ENCODE data around the gene SLC36A2. TPM values are rescaled to one million over a fixed set of nuclear protein-coding genes. Genes with fewer than 3 reads are reported as not detected.

Gene SLC36A2
- total RNA-seq, 3 donors from 2014 or later = 0.16 TPM; not detected in 2

DNA sequence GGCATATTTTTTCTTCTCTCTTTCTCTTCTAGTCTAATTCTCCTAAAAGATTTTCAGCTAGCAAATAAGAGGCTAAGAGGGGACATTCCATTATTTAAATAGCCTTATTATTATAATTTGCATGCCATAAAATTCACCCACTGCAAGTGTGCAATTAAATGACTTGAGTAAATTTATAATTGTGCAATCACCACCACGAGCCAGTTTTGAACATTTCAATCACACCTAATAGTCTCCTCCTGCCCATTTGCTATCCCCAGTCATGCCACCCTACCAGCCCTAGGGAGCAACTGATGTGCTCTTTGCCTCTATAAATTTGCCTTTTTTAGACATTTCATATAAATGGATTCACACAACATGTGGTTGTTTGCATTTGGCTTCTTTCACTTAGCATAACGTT is 12.0 kb upstream of the SLC36A2 start:
- Histone ChIP-seq H3K9me3 (peaks cover 0 to 15% of the 10 kb centered on the region in 2 donors), H3K27me3 (no peaks in the 10 kb centered on the region), H3K4me1 (no peaks in the 10 kb centered on the region), H3K27ac (no peak overlapping the region), H3K4me3 (no peak overlapping the region), H3K36me3 (no peaks in the 10 kb centered on the region)
- no peak for TF ChIP-seq POLR2A (IDR thresholded peaks at IDR 0.05)
- intact Hi-C loops (cut with DNase I; ENCODE audit: low total_unique reads) = no loop called here
- no peak for DNase-seq (ENCODE audit: low spot score in 2 of 2)

DNA sequence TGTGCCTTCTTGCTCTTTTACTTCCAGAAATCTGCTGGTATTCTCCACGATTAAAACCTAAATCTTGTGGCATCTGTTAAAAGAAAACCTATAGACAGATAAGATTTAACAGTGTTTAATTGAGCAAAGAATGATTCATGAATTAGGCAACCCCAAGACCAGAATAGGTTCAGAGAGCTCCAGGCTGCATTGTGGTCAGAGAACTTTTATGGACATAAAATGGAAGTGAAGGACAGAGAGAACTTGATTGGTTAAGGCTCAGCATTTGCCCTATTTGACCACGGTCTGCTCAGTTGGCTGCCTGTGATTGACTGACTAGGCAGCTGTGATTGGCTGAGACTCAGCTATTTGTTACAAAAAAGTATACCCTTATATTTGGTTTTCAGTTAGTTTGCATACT is 10.4 kb upstream of the SLC36A2 start:
- Histone ChIP-seq H3K4me1 (no peaks in the 10 kb centered on the region), H3K36me3 (no peaks in the 10 kb centered on the region), H3K27me3 (no peaks in the 10 kb centered on the region), H3K4me3 (no peak overlapping the region), H3K9me3 (peaks cover 0 to 10% of the 10 kb centered on the region in 2 donors), H3K27ac (no peak overlapping the region)
- TF ChIP-seq POLR2AphosphoS5 (IDR thresholded peaks at IDR 0.05) = no peak
- TF ChIP-seq POLR2A (IDR thresholded peaks at IDR 0.05) = no peak
- TF ChIP-seq, protein P1, sequence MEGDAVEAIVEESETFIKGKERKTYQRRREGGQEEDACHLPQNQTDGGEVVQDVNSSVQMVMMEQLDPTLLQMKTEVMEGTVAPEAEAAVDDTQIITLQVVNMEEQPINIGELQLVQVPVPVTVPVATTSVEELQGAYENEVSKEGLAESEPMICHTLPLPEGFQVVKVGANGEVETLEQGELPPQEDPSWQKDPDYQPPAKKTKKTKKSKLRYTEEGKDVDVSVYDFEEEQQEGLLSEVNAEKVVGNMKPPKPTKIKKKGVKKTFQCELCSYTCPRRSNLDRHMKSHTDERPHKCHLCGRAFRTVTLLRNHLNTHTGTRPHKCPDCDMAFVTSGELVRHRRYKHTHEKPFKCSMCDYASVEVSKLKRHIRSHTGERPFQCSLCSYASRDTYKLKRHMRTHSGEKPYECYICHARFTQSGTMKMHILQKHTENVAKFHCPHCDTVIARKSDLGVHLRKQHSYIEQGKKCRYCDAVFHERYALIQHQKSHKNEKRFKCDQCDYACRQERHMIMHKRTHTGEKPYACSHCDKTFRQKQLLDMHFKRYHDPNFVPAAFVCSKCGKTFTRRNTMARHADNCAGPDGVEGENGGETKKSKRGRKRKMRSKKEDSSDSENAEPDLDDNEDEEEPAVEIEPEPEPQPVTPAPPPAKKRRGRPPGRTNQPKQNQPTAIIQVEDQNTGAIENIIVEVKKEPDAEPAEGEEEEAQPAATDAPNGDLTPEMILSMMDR (IDR thresholded peaks at IDR 0.05) = no peak
- intact Hi-C loops (cut with DNase I; ENCODE audit: low total_unique reads) = no loop called here
- DNase-seq (ENCODE audit: low spot score in 2 of 2) = no peak

DNA sequence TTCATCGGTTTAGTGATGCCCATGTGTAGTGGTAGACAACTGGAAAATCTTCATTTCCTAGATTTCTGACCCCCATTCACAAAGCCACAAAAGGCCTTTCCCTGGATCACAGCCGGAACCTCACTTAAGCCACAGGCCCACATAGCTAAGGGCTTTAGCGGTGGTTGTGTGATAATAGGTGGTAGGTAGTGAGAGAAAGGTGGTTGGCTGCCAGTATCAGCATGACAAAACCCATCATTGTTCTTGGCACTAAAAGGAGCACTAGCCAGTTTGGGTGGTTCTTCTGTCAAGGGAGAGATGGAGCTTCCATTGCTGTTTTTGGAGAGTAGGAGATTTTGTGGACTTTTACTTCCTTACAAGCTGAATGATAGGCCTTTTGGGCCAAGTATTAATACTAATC is 9.7 kb upstream of the SLC36A2 start:
- Histone ChIP-seq H3K9me3 (peaks cover 0 to 10% of the 10 kb centered on the region in 2 donors), H3K36me3 (no peaks in the 10 kb centered on the region), H3K27ac (no peak overlapping the region), H3K4me1 (no peaks in the 10 kb centered on the region), H3K27me3 (no peaks in the 10 kb centered on the region), H3K4me3 (no peak overlapping the region)
- TF ChIP-seq POLR2A (IDR thresholded peaks at IDR 0.05) = no peak
- no peak for TF ChIP-seq POLR2AphosphoS5 (IDR thresholded peaks at IDR 0.05)
- TF ChIP-seq, protein P1 (IDR thresholded peaks at IDR 0.05) = no peak
- intact Hi-C loops (cut with DNase I; ENCODE audit: low total_unique reads) = no loop called here
- no peak for DNase-seq (ENCODE audit: low spot score in 2 of 2)

DNA sequence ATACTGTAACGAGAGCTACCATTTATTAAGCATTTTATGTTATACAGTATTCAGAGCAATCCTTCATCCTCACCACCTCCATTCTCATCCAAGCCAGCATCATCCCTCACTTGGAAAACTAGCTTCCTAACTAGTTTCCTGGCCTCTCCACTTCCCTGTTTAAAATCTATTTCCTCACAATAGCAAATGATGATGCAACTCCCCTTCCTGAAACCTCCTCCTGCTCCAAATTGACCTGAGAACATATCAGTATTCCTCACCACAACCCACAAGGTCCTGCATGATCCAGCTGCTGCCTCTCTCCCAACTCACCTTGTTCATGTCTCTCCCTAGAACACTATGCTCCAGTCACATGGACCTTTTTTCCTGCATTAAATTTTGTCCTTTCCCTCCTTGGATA is 4.3 kb upstream of the SLC36A2 start:
- TF ChIP-seq POLR2AphosphoS5 (IDR thresholded peaks at IDR 0.05) (no peak), POLR2A (IDR thresholded peaks at IDR 0.05) (no peak)
- TF ChIP-seq, protein P1 (IDR thresholded peaks at IDR 0.05) = no peak
- intact Hi-C loops (cut with DNase I; ENCODE audit: low total_unique reads) = no loop called here
- DNase-seq (ENCODE audit: low spot score in 2 of 2) = no peak
- Histone ChIP-seq H3K4me1 (no peaks in the 10 kb centered on the region), H3K9me3 (no peaks in the 10 kb centered on the region), H3K27ac (no peak overlapping the region), H3K4me3 (no peak overlapping the region), H3K27me3 (no peaks in the 10 kb centered on the region), H3K36me3 (no peaks in the 10 kb centered on the region)

DNA sequence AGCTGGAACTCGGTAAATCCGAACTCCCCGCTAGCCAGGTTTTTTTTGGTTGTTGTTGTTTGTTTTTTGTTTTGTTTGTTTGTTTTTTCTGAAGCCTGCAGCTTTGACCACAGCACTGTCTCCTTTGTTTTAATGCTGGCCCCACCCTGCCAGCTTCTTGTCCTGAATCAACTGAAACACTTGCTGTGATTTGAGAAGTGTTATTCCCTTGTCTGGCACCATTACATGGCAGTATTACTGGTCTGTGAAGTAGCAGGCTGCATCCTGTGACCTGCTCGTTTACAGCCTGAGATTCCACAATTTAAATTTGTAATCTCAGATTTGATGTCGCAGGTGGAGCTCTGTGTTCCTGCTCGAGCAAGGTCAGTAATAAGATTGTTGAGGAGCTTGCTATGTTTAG is 1.4 kb upstream of the SLC36A2 start:
- H3K27me3 ChIP-seq = peaks cover 0 to 4% of the 10 kb centered on the region in 2 donors

More for the DNA sequence above, 1.4 kb upstream of the SLC36A2 start:
- no peak overlapping the region for H3K4me3 ChIP-seq
- DNase-seq (ENCODE audit: low spot score in 2 of 2) = no peak
- H3K9me3 ChIP-seq = no peaks in the 10 kb centered on the region
- H3K27ac ChIP-seq = no peak overlapping the region
- H3K4me1 ChIP-seq = no peaks in the 10 kb centered on the region
- TF ChIP-seq POLR2AphosphoS5 (IDR thresholded peaks at IDR 0.05) (no peak), POLR2A (IDR thresholded peaks at IDR 0.05) (no peak)
- TF ChIP-seq, protein P1 (IDR thresholded peaks at IDR 0.05) = no peak
- intact Hi-C loops (cut with DNase I; ENCODE audit: low total_unique reads) = no loop called here
- H3K36me3 ChIP-seq = no peaks in the 10 kb centered on the region
